H1 (cell line): ENCODE data around the gene KRTAP9-2. TPM values are rescaled to one million over a fixed set of nuclear protein-coding genes. Genes with fewer than 3 reads are reported as not detected.

Source experiments
- CTCF ChIA-PET: fragments of 300-600 bp; sonication (Branson Sonifier 250); formaldehyde crosslinking; loops from one replicate; lab custom pipeline; 2021; ENCODE audit not compliant: partially characterized antibody; lab: Charles Lee
- POLR2A ChIA-PET: fragments of 300-600 bp; sonication (Branson Sonifier 250); formaldehyde crosslinking; loops from one replicate; lab custom pipeline; 2021; ENCODE audit warnings: inconsistent platforms; ENCODE audit not compliant: partially characterized antibody; lab: Charles Lee
- DNase-seq, 2 experiments: peaks; one replicate each; pipeline versions ENCODE4 v3.0.0 to v3.0.0-alpha.2; 2010 to 2022; ENCODE audit warnings: low spot score in 2 of 2, low read depth in 1 of 2, mixed read lengths in 1 of 2
- FAIRE-seq: peaks from 2 replicates; lab custom pipeline; 2011; peaks lifted over from hg19 to GRCh38; lab: Jason Lieb, UNC
- H2AFZ ChIP-seq: 2 replicates; pipeline ENCODE4 v1.8.1; 2012; ENCODE audit warnings: low read length, inconsistent platforms
- H2AK5ac ChIP-seq: 2 replicates; pipeline ENCODE4 v1.6.1; 2013; ENCODE audit warnings: low read depth, low read length
- H2BK120ac ChIP-seq: replicated peaks from 2 replicates; pipeline ENCODE3; 2013; ENCODE audit warnings: low read depth, low read length, inconsistent platforms
- H2BK12ac ChIP-seq: 2 replicates; pipeline ENCODE4 v1.6.1; 2013; ENCODE audit warnings: low read depth, low read length
- H2BK15ac ChIP-seq: 2 replicates; pipeline ENCODE4 v1.6.1; 2013; ENCODE audit warnings: low read length
- H2BK20ac ChIP-seq: 2 replicates; pipeline ENCODE4 v1.6.1; 2013; ENCODE audit warnings: low read length
- H2BK5ac ChIP-seq: 2 replicates; pipeline ENCODE4 v1.6.1; 2013; ENCODE audit warnings: low read depth, low read length
- H3K14ac ChIP-seq: 2 replicates; pipeline ENCODE4 v1.6.1; 2013; ENCODE audit warnings: inconsistent platforms; ENCODE audit not compliant: insufficient read length
- H3K18ac ChIP-seq: 2 replicates; pipeline ENCODE4 v1.6.1; 2013; ENCODE audit warnings: low read length; ENCODE audit errors: extremely low read depth
- H3K23ac ChIP-seq: 2 replicates; pipeline ENCODE4 v1.6.1; 2013; ENCODE audit warnings: inconsistent platforms; ENCODE audit not compliant: insufficient read length
- H3K23me2 ChIP-seq: 2 replicates; pipeline ENCODE4 v1.6.1; 2013; ENCODE audit warnings: low read depth, low read length
- H3K27ac ChIP-seq: 2 replicates; pipeline ENCODE4 v1.6.1; 2011; ENCODE audit warnings: low read depth, low read length, inconsistent platforms
- H3K27me3 ChIP-seq, 4 experiments: replicated peaks in 1 of 4; 1 replicate in 1 of 4; 2 replicates in 3 of 4; pipeline versions ENCODE4 v1.6.1 to v1.8.1; 2011 to 2013; ENCODE audit warnings: low read length in 3 of 4, mild to moderate bottlenecking in 3 of 4, inconsistent platforms in 2 of 4, mixed read lengths in 2 of 4, moderate library complexity in 1 of 4; ENCODE audit not compliant: control insufficient read depth in 3 of 4, insufficient read depth in 3 of 4; ENCODE audit errors: extremely low read depth in 1 of 4
- H3K36me3 ChIP-seq, 4 experiments: 2 replicates each; pipeline versions ENCODE4 v1.6.1 to v1.8.1; 2011 to 2013; ENCODE audit warnings: mild to moderate bottlenecking in 4 of 4, low read length in 3 of 4, moderate library complexity in 2 of 4, control low read depth in 1 of 4, inconsistent platforms in 1 of 4; ENCODE audit not compliant: insufficient read depth in 4 of 4, control insufficient read depth in 2 of 4
- H3K4ac ChIP-seq: replicated peaks from 2 replicates; pipeline ENCODE3; 2013; ENCODE audit warnings: low read length, low read depth, mixed read lengths, inconsistent platforms; ENCODE audit not compliant: insufficient read length
- H3K4me1 ChIP-seq, 4 experiments: replicated peaks in 1 of 4; 1 replicate in 1 of 4; 2 replicates in 3 of 4; pipeline versions ENCODE4 v1.6.1 to v1.8.1; 2011 to 2013; ENCODE audit warnings: low read length in 3 of 4, inconsistent platforms in 2 of 4, mixed read lengths in 1 of 4; ENCODE audit not compliant: insufficient read depth in 4 of 4, control insufficient read depth in 3 of 4
- H3K4me2 ChIP-seq, 2 experiments: 2 replicates each; pipeline versions ENCODE4 v1.6.1 to v1.8.1; 2011 to 2013; ENCODE audit warnings: low read depth in 2 of 2, low read length in 2 of 2, control low read depth in 1 of 2, inconsistent platforms in 1 of 2, mild to moderate bottlenecking in 1 of 2; ENCODE audit not compliant: insufficient read depth in 1 of 2
- H3K4me3 ChIP-seq, 4 experiments: fragments of 200-600, 300-600 bp in 1 of 4; sonication (generic), shearing (Covaris generic), sonication (Bioruptor Twin) in 1 of 4; 2 replicates each; pipeline versions ENCODE4 v1.5.1 to v1.8.1; 2011 to 2016; ENCODE audit warnings: low read length in 4 of 4, low read depth in 3 of 4, control low read depth in 2 of 4, inconsistent platforms in 2 of 4, mild to moderate bottlenecking in 2 of 4, mixed read lengths in 1 of 4, moderate library complexity in 1 of 4; ENCODE audit not compliant: insufficient read depth in 2 of 4; ENCODE audit errors: extremely low read depth in 1 of 4
- H3K56ac ChIP-seq: replicated peaks from 2 replicates; pipeline ENCODE3; 2013; ENCODE audit warnings: low read depth, mild to moderate bottlenecking, mixed read lengths, low read length, inconsistent platforms; ENCODE audit not compliant: insufficient read length
- H3K79me1 ChIP-seq: 2 replicates; pipeline ENCODE4 v1.6.1; 2013; ENCODE audit warnings: low read depth, low read length, control low read depth
- H3K79me2 ChIP-seq, 2 experiments: 2 replicates each; pipeline versions ENCODE4 v1.6.1 to v1.8.1; 2012 to 2013; ENCODE audit warnings: low read length in 2 of 2, mild to moderate bottlenecking in 2 of 2, inconsistent platforms in 1 of 2; ENCODE audit not compliant: insufficient read depth in 2 of 2, control insufficient read depth in 1 of 2
- H3K9ac ChIP-seq, 4 experiments: replicated peaks in 1 of 4; 1 replicate in 1 of 4; 2 replicates in 3 of 4; pipeline versions ENCODE4 v1.6.1 to v1.8.1; 2011 to 2013; ENCODE audit warnings: low read depth in 3 of 4, low read length in 3 of 4, control low read depth in 2 of 4, mild to moderate bottlenecking in 2 of 4, moderate library complexity in 2 of 4, inconsistent platforms in 1 of 4; ENCODE audit errors: extremely low read depth in 1 of 4
- H3K9me3 ChIP-seq, 2 experiments: 2 replicates each; pipeline versions ENCODE4 v1.6.1 to v1.8.1; 2012 to 2013; ENCODE audit warnings: mild to moderate bottlenecking in 2 of 2, moderate library complexity in 2 of 2, control low read depth in 1 of 2, inconsistent platforms in 1 of 2, low read depth in 1 of 2, low read length in 1 of 2, mixed read lengths in 1 of 2; ENCODE audit not compliant: insufficient read depth in 2 of 2
- H4K20me1 ChIP-seq, 2 experiments: replicated peaks in 1 of 2; 2 replicates each; pipeline versions ENCODE3 to v1.8.1; 2011 to 2013; ENCODE audit warnings: inconsistent platforms in 2 of 2, low read length in 2 of 2, mild to moderate bottlenecking in 1 of 2; ENCODE audit not compliant: insufficient read depth in 2 of 2, control insufficient read depth in 1 of 2
- H4K5ac ChIP-seq: 2 replicates; pipeline ENCODE4 v1.6.1; 2013; ENCODE audit warnings: low read length, low read depth, mixed read lengths, inconsistent platforms; ENCODE audit not compliant: insufficient read length
- H4K8ac ChIP-seq: 2 replicates; pipeline ENCODE4 v1.8.0; 2013; ENCODE audit warnings: mild to moderate bottlenecking, moderate library complexity, low read length, inconsistent platforms; ENCODE audit not compliant: insufficient read depth; ENCODE audit errors: extremely low read depth
- H4K91ac ChIP-seq: replicated peaks from 2 replicates; pipeline ENCODE3; 2013; ENCODE audit warnings: low read length, mixed read lengths, inconsistent platforms; ENCODE audit not compliant: insufficient read length
- RAD21 ChIP-seq, 2 experiments: IDR thresholded peaks in 1 of 2; conservative IDR thresholded peaks in 1 of 2; 2 replicates each; pipeline ENCODE4 v1.6.1; 2011; ENCODE audit warnings: low read depth in 2 of 2, low read length in 2 of 2, improper control_type of control experiment in 1 of 2, inconsistent platforms in 1 of 2, mild to moderate bottlenecking in 1 of 2, moderate library complexity in 1 of 2
- WGBS, 2 experiments: shearing (Covaris generic) in 1 of 2; methylation state at CpG; one replicate each; pipeline versions ENCODE4 v1.1.6 to v1.1.7; 2013 to 2015; ENCODE audit warnings: low lambda C conversion rate in 2 of 2, mixed read lengths in 2 of 2, inconsistent platforms in 1 of 2, low coverage in 1 of 2, missing lambda C conversion rate in 1 of 2; ENCODE audit not compliant: insufficient replicate concordance in 2 of 2, insufficient coverage in 1 of 2, insufficient read length in 1 of 2; ENCODE audit errors: extremely low coverage in 1 of 2, missing lambda C conversion rate in 1 of 2; 5-methylcytosine and 5-hydroxymethylcytosine counted together
- polyA plus RNA-seq, 7 experiments: library from polyadenylated mRNA; depleted of rRNA in 3 of 7; stranded (reverse) in 5 of 7; unstranded in 2 of 7; fragments of >200 nt in 5 of 7; fragments of 200-250 nt in 2 of 7; gene quantifications; 1 replicate in 5 of 7; 2 replicates in 1 of 7; 4 replicates in 1 of 7; pipeline versions ENCODE4 v1.2.1 to v1.2.3, GENCODE V29; 2011 to 2013; ENCODE audit warnings: missing spikeins in 2 of 7, mixed read lengths in 2 of 7
- total RNA-seq: library from RNA; stranded (reverse); fragmentation: NEBNext Ultra II Directional; extraction: Animal tissue kit (Norgen Biotek cat#: 25700); gene quantifications from 2 replicates; pipeline ENCODE4 v1.2.1, GENCODE V29; 2021
- TF ChIP-seq, protein P1 (sequence below): IDR thresholded peaks from 2 replicates; pipeline ENCODE4 v1.6.1; 2012; ENCODE audit warnings: inconsistent platforms

Gene KRTAP9-2
- total and polyA plus RNA-seq, 2 of the 8 experiments (the other 6 are each of a cell fraction or from before 2014, with no cell fraction given), result not detected

DNA sequence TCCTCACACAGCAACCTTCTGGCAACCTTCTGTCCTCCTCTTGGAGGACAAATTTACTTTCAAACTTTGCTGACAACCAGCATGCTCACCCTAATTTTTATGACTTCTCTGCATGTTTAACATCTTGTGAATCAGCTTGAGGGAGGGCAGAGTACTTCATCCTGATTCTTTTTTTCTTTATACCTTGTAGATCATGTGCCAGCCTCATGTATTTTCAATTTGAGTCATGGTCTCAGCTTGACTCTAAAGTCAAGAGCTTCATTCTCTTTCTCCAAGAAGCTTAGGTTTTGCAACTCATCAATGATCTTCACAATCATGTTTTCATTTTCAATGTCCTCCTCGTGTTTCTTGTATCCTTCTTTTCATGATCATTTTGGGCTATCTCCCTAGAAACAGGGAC lies 45.4 kb downstream of the KRTAP9-2 start:
- Histone ChIP-seq H4K8ac (no peak overlapping the region), H3K79me1 (no peaks in the 10 kb centered on the region), H2BK12ac (no peak overlapping the region), H3K23me2 (no peaks in the 10 kb centered on the region), H4K91ac (no peak overlapping the region), H3K14ac (no peak overlapping the region), H3K27me3 (no peaks in the 10 kb centered on the region), H3K36me3 (no peaks in the 10 kb centered on the region), H3K4me2 (no peak overlapping the region), H3K4me1 (no peaks in the 10 kb centered on the region), H3K4ac (no peak overlapping the region), H2BK15ac (no peak overlapping the region), H3K23ac (no peak overlapping the region), H2BK120ac (no peak overlapping the region), H3K9me3 (no peaks in the 10 kb centered on the region), H2AFZ (no peak overlapping the region), H2BK20ac (no peak overlapping the region), H3K9ac (no peak overlapping the region), H3K4me3 (no peak overlapping the region), H3K27ac (no peak overlapping the region), H3K56ac (no peak overlapping the region), H2AK5ac (no peak overlapping the region), H4K20me1 (no peaks in the 10 kb centered on the region), H3K18ac (no peak overlapping the region), H3K79me2 (no peaks in the 10 kb centered on the region), H4K5ac (no peak overlapping the region), H2BK5ac (no peak overlapping the region)
- no peak for TF ChIP-seq RAD21 (IDR thresholded peaks at IDR 0.05 in 1 of 2, conservative IDR thresholded peaks at IDR 0.05 in 1 of 2; ENCODE audit: low read depth in 2 of 2, low read length in 2 of 2)
- TF ChIP-seq, protein P1, sequence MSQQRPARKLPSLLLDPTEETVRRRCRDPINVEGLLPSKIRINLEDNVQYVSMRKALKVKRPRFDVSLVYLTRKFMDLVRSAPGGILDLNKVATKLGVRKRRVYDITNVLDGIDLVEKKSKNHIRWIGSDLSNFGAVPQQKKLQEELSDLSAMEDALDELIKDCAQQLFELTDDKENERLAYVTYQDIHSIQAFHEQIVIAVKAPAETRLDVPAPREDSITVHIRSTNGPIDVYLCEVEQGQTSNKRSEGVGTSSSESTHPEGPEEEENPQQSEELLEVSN, result no peak
- FAIRE-seq (no peak), DNase-seq (no peak)
- POLR2A ChIA-PET, result no interaction called here
- WGBS, 2 experiments, result no CpG with 5 or more reads among the region's 1 CpG
- CTCF ChIA-PET, result no interaction called here
